HG02943 (cell line): ENCODE data around the gene GABRB1.
"Not testable (repeated sequence)": the region's sequence is repeated elsewhere in the genome, so short reads cannot be mapped to it uniquely, and the experiment has no call there.

Source experiments
- ATAC-seq: cut with Tn5 transposase; IDR thresholded peaks from one replicate; pipeline ENCODE4 v1.9.1; 2021; ENCODE audit warnings: mild to moderate bottlenecking, low read depth, moderate library complexity; ENCODE audit not compliant: unreplicated experiment

The GABRB1 gene

DNA sequence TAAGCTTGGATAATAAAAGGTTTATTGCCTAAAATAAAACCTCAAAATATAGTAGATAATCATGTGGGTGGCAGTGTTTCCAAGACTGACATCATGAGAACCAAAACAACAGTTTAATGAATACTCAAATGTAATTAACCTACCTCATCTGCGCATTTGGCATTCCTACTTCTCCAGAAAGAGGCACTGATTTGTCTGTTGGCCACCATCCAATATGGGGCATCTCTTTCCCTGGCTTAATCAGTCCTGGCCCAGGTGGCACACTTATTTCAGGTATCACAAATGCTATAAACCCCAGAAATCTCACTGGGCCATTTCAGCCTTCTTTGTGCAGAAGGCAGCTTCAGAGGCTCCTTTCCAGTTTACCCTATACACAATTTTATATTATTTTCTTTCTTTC lies 239.9 kb downstream of the GABRB1 start:
- no peak for ATAC-seq

- no peak for ATAC-seq
Measured at GRCh38 chr4:47274901-47275300, 243.5 kb downstream of the GABRB1 start.

DNA sequence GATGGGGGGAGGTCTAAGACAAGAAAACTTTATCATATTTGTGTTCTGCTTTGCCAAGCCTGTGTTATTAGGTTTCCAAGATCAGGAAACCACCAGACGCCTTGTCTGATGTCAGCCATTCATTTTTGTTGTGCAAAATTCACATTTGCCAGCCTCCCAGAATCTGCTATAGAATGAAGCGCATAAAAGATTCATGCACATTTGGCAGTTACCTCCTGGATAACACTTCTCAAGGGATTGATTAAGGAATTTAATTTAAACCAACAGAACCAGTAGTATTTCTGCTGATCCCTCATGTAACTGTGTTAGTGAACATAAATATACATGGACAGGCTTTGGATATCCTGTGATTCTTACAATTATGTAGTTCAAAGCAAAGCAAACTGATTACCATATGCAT lies 244.2 kb downstream of the GABRB1 start:
- no peak for ATAC-seq

DNA sequence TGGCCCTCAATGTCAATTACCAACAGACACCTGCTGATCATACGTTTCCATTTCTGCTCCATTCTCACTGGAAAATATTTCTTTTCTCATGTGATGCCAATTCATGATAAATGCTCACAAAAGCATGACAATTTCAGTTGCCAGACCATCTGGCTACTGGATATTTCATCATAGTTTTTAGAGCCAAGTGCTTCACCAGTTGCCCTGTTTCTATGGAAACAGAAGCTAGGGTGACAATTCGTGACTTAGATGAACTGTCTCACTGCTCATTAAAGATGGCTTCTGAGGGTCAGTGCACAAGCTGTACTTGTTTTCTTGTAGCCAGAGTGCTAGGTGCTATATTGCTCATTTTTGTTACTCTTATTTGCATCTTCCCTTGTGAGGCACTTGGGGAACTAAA lies 247.3 kb downstream of the GABRB1 start:
- ATAC-seq = no peak

DNA sequence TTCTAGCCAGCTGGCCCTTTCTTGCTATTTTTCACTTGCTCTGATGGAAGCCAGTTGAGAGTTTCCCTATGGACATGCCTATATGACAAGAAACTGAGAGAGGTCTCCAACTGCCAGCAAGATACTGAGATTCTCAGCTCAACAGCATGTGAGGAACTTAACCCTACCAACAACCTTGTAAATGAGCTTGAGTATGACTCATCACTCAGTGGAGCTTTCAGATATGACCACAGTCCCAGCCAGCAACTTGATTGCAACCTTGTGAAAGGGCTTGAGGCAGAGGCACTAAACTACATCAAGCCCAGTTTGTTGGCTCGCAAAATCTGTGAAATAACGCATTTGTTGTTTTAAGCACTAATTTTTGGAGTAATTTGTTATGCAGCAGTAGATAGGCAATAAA lies 256.4 kb downstream of the GABRB1 start:
- ATAC-seq = no peak

DNA sequence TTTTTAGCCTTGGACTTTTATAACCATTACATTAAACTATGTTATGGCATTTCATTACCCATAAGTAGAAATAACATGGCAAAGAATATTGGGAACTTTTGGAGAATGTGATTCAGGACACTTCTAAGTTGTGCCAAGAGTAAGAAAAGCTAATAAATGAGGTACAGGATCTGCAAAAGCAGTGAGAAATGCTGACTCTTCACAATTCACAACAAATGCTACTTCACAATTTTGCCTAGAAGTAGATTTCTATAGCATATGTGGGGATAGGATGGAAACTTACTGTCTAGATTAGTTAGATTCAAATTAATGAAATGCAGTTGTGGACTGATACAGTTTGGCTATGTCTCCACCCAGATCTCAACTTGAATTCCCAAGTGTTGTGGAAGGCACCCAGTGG lies 258.4 kb downstream of the GABRB1 start:
- no peak for ATAC-seq

DNA sequence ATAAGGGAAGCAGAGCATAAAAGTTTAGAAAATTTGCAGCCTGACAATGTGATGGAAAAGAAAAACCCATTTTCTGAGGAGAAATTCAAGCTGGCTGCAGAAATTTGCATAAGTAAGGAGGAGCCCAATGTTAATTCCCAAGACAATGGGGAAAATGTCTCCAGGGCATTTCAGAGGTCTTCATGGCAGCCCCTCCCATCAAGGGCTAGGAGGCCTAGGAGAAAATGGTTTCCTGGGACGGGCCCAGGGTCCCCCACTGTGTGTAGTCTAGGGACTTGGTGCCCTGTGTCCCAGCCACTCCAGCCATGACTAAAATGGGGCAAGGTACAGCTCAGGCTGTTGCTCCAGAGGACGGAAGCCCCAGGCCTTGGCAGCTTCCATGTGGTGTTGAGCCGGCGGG lies 259.5 kb downstream of the GABRB1 start:
- not testable (repeated sequence) for ATAC-seq

GRCh38 chr4:47309165-47309564 lies 277.8 kb downstream of the GABRB1 start:
- ATAC-seq = no peak

DNA sequence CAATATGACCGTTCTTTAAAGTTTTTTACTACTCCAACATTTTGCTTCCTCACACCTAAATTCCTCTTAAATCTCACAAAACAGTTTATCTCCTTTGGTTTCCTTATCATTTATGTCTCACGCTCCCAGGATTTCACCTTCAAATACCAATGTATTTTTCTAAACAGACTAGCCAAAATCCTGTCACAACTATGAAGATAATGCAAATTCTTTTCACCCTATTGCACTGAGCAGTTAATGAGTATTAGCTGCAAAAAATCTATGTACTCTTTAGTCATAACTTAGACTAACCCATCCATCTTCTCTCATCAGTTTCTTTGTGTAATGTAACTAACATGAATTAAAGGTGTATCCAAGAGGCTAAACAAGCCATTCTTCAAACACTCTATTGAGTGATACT lies 280.8 kb downstream of the GABRB1 start:
- no peak for ATAC-seq

DNA sequence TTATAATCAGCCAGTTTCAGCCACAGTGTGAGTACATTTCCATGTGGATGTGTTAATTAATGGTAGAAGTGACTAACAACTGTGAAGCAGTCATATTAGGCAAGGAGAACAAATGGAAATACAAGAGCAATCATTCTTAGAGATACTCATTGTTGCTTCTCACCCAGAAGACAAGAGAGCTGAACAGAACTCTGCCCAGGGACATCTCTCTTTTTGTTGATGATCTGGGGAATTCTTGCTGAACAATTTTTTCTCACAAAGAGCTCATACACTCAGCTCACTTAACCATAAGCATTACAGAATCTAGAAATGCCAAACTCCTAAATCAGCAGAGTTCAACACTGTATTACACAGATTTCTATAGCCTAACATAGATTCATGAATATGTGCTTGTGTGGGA lies 282.0 kb downstream of the GABRB1 start:
- ATAC-seq = no peak

DNA sequence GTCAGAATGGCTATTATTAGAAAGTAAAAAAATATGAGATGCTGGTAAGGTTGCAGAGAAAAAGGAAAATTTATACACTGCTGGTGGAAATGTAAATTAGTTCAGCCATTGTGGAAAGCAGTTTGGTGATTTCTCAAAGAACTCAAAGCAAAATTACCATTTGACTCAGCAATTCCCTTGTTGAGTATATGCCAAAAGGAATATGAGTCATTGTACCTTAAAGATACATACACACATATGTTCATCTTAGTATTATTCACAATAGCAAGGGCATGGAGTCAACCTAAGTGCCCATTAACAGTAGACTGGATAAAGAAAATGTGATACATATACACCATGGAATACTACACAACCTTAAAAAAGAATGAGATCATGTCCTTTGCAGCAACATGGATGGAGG lies 284.0 kb downstream of the GABRB1 start:
- no peak for ATAC-seq

DNA sequence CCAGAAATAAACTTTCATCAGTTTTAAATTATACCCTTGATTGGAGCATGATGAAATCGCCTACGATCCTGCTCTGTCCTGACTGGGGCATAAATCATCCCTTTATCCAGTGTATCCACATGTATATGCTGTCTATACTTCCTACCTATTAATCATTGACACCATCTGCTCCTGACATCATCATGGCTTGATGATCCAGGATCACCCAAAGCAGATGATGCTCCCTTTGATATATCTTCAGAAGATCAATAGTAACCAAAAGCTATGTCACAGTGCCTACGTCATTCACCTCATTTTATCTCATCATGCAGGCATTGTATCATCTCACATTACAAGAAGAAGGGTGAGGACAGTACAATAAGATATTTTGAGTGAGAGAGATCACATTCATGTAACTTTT lies 294.7 kb downstream of the GABRB1 start:
- ATAC-seq = no peak

GRCh38 chr4:47330866-47331265 lies 299.5 kb downstream of the GABRB1 start:
- no peak for ATAC-seq

DNA sequence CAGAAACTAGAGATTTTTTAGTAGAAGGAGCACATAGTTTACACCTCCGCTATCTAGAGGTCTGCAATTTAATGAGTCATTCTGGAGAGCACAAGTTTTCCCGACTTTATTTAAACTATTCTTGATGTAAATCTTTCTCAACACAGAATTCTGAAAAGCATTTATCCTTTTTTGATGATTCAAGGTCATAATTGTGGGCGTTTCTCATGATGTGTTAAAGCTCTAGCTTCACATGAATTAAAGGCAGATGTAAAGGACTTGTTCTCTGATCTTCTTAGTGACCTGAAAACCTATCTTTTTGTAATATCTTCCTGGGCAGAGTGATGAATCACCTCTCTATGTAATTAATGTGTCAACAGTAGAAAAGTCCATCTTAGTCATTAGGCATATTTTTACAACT lies 303.3 kb downstream of the GABRB1 start:
- no peak for ATAC-seq

- no peak for ATAC-seq
Measured at GRCh38 chr4:47337893-47338292, 306.5 kb downstream of the GABRB1 start.

- ATAC-seq = no peak
Measured at GRCh38 chr4:47340914-47341313, 309.5 kb downstream of the GABRB1 start.

DNA sequence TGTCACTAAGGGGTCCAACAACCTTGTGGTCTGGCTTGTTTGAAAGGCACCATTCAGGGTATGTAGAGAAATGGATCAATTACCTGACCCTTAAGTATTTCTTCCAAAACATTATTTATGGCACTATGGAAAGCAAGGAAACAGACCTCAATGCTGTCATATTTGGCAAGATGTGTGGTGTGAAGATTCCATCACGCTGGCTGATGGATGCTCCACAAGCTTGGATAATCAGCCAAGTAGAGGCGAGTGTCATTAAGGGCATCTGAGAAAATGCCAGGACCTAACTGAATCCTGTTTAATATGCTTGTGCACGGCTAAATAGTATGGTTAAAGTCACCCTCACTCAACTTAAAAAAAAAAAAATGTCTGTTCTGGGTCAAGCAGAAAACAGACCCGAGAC lies 311.4 kb downstream of the GABRB1 start:
- ATAC-seq = no peak

GRCh38 chr4:47349326-47349725 lies 318.0 kb downstream of the GABRB1 start:
- no peak for ATAC-seq

DNA sequence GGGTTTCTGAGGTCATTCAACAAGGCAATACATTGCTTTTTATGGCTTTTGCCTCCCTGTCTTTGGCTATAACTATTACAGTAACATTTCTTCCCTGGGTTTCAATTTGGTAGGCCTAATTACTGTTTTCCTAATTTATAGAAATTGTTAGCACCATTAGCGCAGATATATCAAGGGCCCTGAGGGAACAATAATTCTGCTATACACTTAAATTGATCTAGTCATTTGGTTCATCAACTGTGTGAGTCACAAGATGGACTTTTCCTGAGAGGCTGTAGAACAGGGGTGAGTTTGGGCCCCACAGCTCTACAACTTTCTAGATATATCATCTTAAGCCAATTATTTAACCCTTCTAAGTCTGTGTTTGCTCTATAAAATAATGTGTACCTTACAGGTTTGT lies 324.2 kb downstream of the GABRB1 start:
- no peak for ATAC-seq

DNA sequence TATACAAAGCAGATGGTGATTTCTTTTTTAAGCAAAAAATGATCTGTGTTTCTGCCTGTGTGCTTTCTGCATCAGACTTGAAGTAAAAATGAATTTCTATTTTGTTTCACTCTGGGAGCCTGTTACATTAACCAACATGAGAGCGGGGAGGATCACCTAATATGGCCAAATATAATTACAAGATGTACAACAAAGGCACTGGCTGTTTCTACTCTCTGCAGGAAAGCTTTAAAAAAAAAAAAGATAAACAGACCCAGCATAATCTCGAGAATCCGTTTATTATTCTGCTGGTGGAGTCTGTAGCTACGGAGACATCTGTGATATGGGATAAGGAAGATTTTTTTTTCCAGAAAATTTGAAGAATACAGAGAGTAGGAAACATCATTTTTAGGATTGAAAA lies 328.5 kb downstream of the GABRB1 start:
- no peak for ATAC-seq

DNA sequence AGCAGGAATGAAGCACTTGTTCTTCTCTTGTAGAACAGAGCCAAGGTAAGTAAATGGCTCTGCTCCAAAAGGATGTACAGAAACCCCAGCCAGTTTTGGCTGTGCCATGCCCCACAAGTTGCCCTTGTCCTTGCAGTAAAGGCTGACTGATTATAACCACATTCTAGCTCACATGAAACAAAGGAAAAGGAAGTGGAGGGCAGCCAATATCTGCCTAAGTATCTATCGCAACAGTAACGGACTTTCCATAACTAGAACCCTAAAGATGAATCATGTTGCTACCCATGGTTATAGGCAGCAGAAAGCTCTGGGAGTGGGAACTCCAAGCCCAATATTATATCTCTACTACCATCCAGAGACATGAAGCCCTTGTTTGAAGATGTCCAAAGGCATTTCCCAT lies 336.4 kb downstream of the GABRB1 start:
- ATAC-seq = no peak

GRCh38 chr4:47368211-47368610 lies 336.8 kb downstream of the GABRB1 start:
- no peak for ATAC-seq

- no peak for ATAC-seq
Measured at GRCh38 chr4:47372561-47372960, 341.2 kb downstream of the GABRB1 start.

DNA sequence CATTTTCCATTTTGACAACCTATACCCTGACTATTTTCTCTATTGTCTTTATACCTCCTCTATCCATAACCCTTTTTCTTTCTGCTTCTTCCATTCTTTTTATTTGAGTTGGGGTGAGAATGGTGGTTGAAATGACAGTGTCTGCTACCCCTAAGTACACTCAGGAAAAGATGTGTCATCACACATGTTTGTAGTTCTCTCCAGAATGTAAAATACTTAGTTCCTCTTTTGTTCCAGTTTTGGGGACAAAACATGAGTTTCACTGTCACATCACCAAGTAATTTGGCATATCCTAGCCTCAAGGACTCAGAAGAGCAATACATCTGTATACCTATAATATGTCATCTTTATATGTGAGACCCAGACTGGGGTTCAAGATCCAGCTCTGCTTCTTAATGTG lies 341.8 kb downstream of the GABRB1 start:
- ATAC-seq = no peak
